Umbilical cord (tissue), 2 donors: ENCODE results near the gene CMIP. TPM values are rescaled to one million over a fixed set of nuclear protein-coding genes. Genes with fewer than 3 reads are reported as not detected.

ENCODE experiments used
- DNase-seq: peaks from one replicate; pipeline ENCODE4 v3.0.0-alpha.2; 2015; ENCODE audit warnings: low spot score
- total RNA-seq: library from RNA; depleted of rRNA; stranded (reverse); fragments of >200 nt; gene quantifications from one replicate; pipeline ENCODE4 v1.2.3, GENCODE V29; 2014; ENCODE audit warnings: low replicate concordance; ENCODE audit not compliant: insufficient read depth

CMIP gene
- total RNA-seq, 1 donor from 2014 or later: 24.8 TPM

GRCh38 chr16:81446907-81447268 is 2.3 kb downstream of the CMIP start:
- no peak for DNase-seq

- no peak for DNase-seq
These were observed 2.9 kb downstream of the CMIP start for GRCh38 chr16:81447383-81448101.

- DNase-seq: no peak
These were observed 3.8 kb downstream of the CMIP start for GRCh38 chr16:81448154-81449131.

- no peak for DNase-seq
These were observed 4.6 kb downstream of the CMIP start for GRCh38 chr16:81449241-81449640.

- no peak for DNase-seq
These were observed 5.4 kb downstream of the CMIP start for GRCh38 chr16:81449899-81450608.

- DNase-seq: no peak
These were observed 6.3 kb downstream of the CMIP start for GRCh38 chr16:81450783-81451491.

GRCh38 chr16:81451753-81452680 is 7.4 kb downstream of the CMIP start:
- DNase-seq: peak; percentile 47

- no peak for DNase-seq
These were observed 8.6 kb downstream of the CMIP start for GRCh38 chr16:81453091-81453728.

- no peak for DNase-seq
These were observed 9.4 kb downstream of the CMIP start for GRCh38 chr16:81454044-81454443.

- DNase-seq: no peak
These were observed 10.4 kb downstream of the CMIP start for GRCh38 chr16:81455006-81455405.

GRCh38 chr16:81455720-81456494 is 11.3 kb downstream of the CMIP start:
- no peak for DNase-seq

- DNase-seq: no peak
These were observed 12.1 kb downstream of the CMIP start for GRCh38 chr16:81456523-81457325.

- peak; percentile 64 for DNase-seq
These were observed 12.9 kb downstream of the CMIP start for GRCh38 chr16:81457326-81458133.

GRCh38 chr16:81458149-81458669 is 13.6 kb downstream of the CMIP start:
- DNase-seq: no peak

GRCh38 chr16:81458827-81459598 is 14.4 kb downstream of the CMIP start:
- DNase-seq: no peak

- no peak for DNase-seq
These were observed 15.5 kb downstream of the CMIP start for GRCh38 chr16:81460075-81460474.
